A172 (cell line): ENCODE results near the gene KAZN. TPM values are rescaled to one million over a fixed set of nuclear protein-coding genes. Genes with fewer than 3 reads are reported as not detected.

Source experiments
- DNase-seq: peaks from one replicate; pipeline ENCODE4 v3.0.0-alpha.2; 2015; ENCODE audit warnings: low spot score
- total RNA-seq: library from RNA; depleted of rRNA; stranded (reverse); fragments of >200 nt; shearing (Covaris generic); gene quantifications from 2 replicates; pipeline ENCODE4 v1.2.3, GENCODE V29; 2014

Gene KAZN
- total RNA-seq, 1 experiment from 2014 or later: 1.7 TPM

GRCh38 chr1:14932034-14932638 is 333.7 kb downstream of the KAZN start:
- no peak for DNase-seq

GRCh38 chr1:14934867-14935266 is 336.4 kb downstream of the KAZN start:
- no peak for DNase-seq

GRCh38 chr1:14936815-14937214 is 338.3 kb downstream of the KAZN start:
- DNase-seq: no peak

- DNase-seq: no peak
Observed at GRCh38 chr1:14937288-14937949, 338.9 kb downstream of the KAZN start.

GRCh38 chr1:14939527-14940284 is 341.2 kb downstream of the KAZN start:
- DNase-seq: peak; percentile 67

GRCh38 chr1:14940285-14940870 is 341.9 kb downstream of the KAZN start:
- DNase-seq: no peak

GRCh38 chr1:14941864-14942263 is 343.4 kb downstream of the KAZN start:
- DNase-seq: no peak

GRCh38 chr1:14944471-14944985 is 346.0 kb downstream of the KAZN start:
- no peak for DNase-seq

GRCh38 chr1:14945132-14946010 is 346.9 kb downstream of the KAZN start:
- peak; percentile 54 for DNase-seq

GRCh38 chr1:14946011-14946359 is 347.5 kb downstream of the KAZN start:
- DNase-seq: no peak

GRCh38 chr1:14946684-14947238 is 348.3 kb downstream of the KAZN start:
- peak; percentile 38 for DNase-seq

GRCh38 chr1:14947421-14947820 is 348.9 kb downstream of the KAZN start:
- DNase-seq: no peak

- no peak for DNase-seq
Observed at GRCh38 chr1:14948112-14948652, 349.7 kb downstream of the KAZN start.

- DNase-seq: no peak
Observed at GRCh38 chr1:14949270-14949835, 350.9 kb downstream of the KAZN start.

GRCh38 chr1:14949836-14950713 is 351.6 kb downstream of the KAZN start:
- DNase-seq: no peak

- DNase-seq: no peak
Observed at GRCh38 chr1:14951766-14952165, 353.3 kb downstream of the KAZN start.

GRCh38 chr1:14952626-14953314 is 354.3 kb downstream of the KAZN start:
- peak; percentile 63 for DNase-seq

GRCh38 chr1:14954210-14954609 is 355.7 kb downstream of the KAZN start:
- no peak for DNase-seq

- no peak for DNase-seq
Observed at GRCh38 chr1:14954930-14955329, 356.4 kb downstream of the KAZN start.
